Fibroblast of skin of right biceps (primary cell): Measurements from ENCODE around the gene RNF13.
"Not testable (repeated sequence)": the region's sequence is repeated elsewhere in the genome, so short reads cannot be mapped to it uniquely, and the experiment has no call there.

Experiments used
- DNase-seq: peaks from one replicate; pipeline ENCODE4 v3.0.0-alpha.2; 2013

RNF13 gene

DNA sequence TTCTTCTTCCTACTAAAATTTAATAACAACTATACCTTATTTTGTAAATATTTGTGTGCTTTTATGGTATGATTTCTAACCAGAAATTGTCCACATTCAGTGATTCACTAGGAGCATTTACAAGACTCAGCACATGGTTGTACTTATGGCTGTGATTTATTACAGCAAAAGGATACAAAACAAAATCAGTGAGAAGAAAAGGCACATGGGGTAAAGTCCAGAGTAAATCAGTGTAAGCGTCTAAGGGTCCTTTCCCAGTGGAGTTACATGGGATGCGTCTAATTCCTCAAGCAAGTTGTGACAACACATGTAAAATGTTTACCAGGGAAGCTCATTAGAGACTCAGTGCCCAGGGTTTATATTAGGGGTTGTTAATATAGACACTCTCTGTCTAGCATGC lies 31.1 kb downstream of the RNF13 start:
- DNase-seq = no peak

- no peak for DNase-seq
Measured at GRCh38 chr3:149845570-149846244, 32.7 kb downstream of the RNF13 start.

- no peak for DNase-seq
Measured at GRCh38 chr3:149848238-149848637, 35.2 kb downstream of the RNF13 start.

DNA sequence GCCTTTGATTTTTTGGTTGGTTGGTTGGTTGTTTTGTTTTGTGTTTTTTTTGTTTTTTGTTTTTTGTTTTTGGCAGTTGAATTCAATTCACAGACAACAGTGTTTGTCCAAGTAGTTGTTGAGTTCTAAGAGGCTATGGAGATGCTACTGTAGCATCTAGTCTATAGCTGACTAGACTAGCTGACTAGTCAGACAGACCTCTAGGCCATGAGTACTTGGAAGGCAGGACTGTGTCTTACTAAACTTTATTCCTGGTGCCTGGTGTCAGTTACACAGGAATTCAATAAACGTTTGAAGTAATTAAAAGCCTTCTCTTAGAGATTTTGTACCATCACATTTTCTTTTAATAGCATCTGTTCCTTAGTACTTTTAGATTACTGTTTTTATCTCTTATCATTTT lies 35.7 kb downstream of the RNF13 start:
- DNase-seq = no peak

DNA sequence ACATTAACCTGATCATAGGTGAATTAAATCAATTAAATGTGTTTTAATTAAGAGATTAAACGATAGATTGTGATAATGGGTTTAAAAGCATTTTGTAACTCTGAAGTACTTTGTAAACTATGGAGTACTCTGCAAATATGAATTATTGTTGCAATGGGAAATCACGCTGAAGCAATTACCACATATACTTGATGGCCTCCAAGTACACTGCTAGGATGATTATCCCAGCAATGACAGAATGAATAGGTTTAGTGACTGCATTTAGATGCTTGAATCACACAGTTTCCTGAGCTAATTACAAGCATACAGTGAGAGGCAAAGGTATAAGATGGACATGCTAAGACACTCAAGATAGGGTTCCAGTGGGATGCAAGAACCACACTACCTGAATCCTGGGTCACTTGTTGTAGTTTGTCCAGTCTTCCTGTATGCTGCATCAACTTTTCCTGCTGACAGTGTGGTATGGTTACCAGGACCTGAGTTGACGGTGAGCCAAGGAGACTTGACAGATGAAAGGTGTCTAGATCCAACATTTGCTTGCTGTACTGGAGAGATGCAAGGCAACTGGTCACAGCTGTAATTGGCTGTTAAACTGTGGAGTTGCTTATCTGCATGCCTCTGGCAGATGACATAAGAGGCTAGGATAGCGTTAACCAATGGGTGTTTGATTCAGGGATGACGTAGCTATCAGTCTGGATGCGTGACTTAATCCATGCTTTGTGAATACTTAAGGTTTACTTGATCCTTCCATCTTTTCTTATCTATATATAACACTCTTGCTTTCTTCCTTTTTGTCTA lies 38.0 kb downstream of the RNF13 start:
- no peak for DNase-seq

DNA sequence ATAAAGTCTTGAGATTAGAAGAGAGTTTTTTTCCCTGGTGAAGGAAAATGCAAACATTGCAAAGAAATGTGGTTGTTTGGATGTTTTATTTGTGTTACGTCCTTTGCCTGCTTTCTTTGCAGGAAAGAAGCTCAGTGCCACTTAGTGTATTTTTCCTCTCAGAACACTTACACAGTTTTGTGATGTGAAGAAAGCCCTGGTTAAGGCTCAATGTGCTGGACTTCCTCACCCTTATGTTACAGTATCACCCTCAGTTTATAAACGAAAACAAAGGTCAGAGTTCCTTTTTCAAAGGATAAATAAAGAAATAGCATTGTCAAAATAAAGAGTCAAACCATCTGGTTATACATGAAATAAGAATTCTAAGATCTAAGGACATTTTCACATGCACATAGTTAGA lies 45.9 kb downstream of the RNF13 start:
- no peak for DNase-seq

GRCh38 chr3:149860881-149861280 lies 47.9 kb downstream of the RNF13 start:
- DNase-seq = peak; percentile 27

DNA sequence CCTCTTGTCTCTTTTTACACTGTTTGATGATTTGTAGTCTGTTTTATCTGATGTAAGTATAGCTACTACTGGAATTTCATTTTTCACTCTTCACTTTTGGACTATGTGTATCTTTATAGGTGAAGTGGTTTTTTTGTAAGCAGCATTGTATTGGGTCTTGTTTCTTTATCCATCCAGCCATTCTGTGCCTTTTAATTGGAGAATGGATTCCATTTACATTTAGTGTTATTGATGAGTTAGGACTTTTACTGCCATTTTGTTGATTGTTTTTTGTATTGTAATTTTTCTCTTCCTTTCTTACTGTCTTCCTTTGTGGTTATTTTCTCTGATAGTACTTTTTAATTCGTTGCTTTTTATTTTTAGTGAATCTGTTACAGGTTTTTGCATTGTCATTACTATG lies 54.5 kb downstream of the RNF13 start:
- DNase-seq = no peak

DNA sequence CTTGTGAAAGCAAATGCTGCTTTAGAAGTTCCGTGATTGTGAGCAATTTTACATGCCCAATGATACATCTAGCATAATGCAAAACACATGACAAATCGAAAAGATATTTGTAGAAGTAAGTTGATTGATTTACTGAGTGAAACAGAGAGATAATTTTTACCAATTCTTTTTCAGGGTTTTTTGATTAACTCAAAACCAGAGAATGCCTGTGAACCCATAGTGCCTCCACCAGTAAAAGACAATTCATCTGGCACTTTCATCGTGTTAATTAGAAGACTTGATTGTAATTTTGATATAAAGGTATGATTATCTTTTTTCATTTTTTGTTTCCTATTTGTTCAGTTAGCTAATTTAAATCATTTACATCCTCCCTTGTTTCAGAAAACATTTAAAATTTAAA lies 58.8 kb downstream of the RNF13 start:
- DNase-seq = peak; percentile 11

DNA sequence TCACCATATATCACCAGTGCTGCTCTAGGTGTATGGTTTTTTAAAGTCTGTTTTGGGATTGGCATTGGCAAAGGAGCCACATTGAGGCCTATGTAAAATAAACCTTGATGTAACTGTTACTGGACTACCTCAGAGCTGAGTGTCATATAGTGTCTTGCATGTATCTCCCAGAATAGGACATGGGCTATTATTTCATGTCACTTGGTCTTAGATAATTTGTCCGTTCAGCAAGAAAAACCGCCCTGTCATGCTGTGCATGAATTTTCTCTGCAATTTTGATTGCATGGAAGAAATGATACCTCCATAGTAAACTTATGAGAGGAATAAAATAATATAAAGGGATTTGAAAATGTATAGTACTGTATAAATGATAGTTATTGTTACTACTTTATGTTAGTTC lies 59.6 kb downstream of the RNF13 start:
- DNase-seq = no peak

- no peak for DNase-seq
Measured at GRCh38 chr3:149877668-149878067, 64.7 kb downstream of the RNF13 start.

GRCh38 chr3:149879872-149880271 lies 66.9 kb downstream of the RNF13 start:
- peak; percentile 62 for DNase-seq

DNA sequence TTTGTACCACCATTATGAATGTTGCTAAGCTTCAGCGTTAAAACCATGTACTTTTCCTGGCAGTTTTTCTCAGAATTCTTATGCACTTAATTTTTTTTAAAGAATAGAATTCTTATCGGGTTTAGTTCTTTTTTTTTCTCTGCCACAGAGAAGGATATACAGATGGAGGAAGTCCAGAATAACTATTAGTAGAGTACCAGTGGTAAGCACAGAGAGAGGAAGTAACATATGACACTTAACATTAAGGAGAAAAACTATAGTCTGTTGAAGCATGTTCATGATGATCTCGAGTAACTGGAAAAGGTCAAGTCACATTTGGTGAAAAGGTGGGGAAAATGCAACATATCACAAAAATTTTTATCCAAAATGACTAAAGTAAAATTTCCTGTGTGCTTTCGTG lies 68.9 kb downstream of the RNF13 start:
- no peak for DNase-seq

DNA sequence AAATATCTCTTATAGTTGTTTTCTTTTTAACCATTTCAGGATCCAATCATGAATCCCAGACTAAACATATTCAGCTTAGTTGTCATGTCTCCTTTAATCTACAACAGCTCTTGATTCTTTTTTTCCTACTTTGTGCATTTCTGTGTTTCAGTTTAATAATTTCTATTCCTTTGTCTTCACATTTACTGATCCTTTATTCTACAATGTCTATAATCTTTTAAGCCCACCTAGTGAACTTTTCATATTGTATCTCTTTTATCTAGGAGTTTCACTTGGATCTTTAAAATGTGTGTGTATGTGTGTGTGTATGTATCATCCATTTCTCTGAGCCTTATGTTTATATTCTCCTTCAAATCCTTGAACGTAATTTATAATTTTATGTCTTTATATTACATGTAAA lies 70.1 kb downstream of the RNF13 start:
- no peak for DNase-seq

GRCh38 chr3:149883860-149884259 lies 70.8 kb downstream of the RNF13 start:
- DNase-seq = not testable (repeated sequence)

DNA sequence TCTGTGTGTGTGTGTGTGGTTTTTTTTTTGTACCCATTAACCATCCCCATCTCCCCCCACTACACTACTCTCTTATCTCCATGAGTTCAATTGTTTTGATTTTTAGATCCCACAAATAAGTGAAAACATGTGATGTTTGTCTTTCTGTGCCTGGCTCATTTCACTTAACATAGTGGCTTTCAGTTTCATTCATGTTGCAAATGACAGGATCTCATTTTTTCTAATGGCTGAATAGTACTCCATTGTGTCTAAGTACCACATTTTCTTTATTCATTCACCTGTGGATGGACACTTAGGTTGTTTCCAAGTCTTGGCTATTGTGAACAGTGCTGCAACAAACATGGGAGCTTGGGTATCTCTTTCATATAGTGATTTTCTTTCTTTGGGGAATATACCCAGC lies 71.8 kb downstream of the RNF13 start:
- not testable (repeated sequence) for DNase-seq

- DNase-seq = no peak
Measured at GRCh38 chr3:149886957-149887356, 73.9 kb downstream of the RNF13 start.

DNA sequence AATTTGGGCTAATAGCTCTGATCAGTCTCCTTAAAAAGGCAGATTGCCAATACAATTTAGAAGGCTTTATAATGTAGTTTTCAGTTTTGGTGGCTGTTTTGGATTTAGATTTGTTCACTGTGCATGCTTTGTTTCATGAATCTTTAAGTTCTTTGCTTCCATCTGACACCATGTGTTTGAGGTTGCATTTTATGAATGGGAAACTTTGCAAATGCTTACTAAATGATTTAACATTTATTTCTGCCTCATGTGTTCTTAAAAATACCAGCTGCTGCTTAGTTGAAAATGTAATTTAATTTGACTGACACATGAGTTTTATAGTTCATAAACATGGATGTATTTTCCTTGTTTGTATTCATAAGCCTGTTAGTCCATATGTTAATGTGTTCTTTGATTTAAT lies 78.6 kb downstream of the RNF13 start:
- DNase-seq = no peak

GRCh38 chr3:149892371-149892770 lies 79.4 kb downstream of the RNF13 start:
- no peak for DNase-seq

- peak; percentile 24 for DNase-seq
Measured at GRCh38 chr3:149894205-149894604, 81.2 kb downstream of the RNF13 start.

GRCh38 chr3:149895339-149895738 lies 82.3 kb downstream of the RNF13 start:
- no peak for DNase-seq

GRCh38 chr3:149895769-149896168 lies 82.8 kb downstream of the RNF13 start:
- DNase-seq = no peak

GRCh38 chr3:149898771-149899170 lies 85.8 kb downstream of the RNF13 start:
- DNase-seq = peak; percentile 76

DNA sequence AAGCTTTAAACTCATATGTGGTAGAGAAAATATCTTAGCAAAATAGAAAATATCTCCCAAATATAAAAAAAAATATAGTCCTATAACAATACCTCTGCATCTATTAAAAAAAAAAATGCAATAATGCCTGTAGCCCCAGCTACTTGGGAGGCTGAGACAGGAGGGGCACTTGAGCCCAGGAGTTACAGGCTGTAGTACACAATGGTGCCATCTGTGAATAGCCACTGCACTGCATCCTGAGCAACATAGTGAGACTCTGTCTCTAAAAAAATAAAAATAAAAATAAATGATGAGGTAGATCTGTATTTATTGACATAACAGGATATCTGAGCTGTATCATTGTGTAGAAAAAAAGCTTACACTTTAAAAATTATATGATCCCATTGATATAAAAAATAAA lies 87.3 kb downstream of the RNF13 start:
- DNase-seq = no peak

GRCh38 chr3:149901770-149902169 lies 88.8 kb downstream of the RNF13 start:
- no peak for DNase-seq
